Left kidney (tissue), 2 donors: ENCODE results near the gene ATAD2B. TPM values are rescaled to one million over a fixed set of nuclear protein-coding genes. Genes with fewer than 3 reads are reported as not detected.

ENCODE experiments used
- DNase-seq: peaks from one replicate; pipeline ENCODE4 v3.0.0-alpha.2; 2013
- polyA plus RNA-seq: library from polyadenylated mRNA; unstranded; fragments of 120-200 nt; gene quantifications from one replicate; pipeline ENCODE4 v1.2.1, GENCODE V29; 2013; ENCODE audit not compliant: insufficient read length

The ATAD2B gene
- polyA plus RNA-seq, 1 donor = 23.8 TPM

DNA sequence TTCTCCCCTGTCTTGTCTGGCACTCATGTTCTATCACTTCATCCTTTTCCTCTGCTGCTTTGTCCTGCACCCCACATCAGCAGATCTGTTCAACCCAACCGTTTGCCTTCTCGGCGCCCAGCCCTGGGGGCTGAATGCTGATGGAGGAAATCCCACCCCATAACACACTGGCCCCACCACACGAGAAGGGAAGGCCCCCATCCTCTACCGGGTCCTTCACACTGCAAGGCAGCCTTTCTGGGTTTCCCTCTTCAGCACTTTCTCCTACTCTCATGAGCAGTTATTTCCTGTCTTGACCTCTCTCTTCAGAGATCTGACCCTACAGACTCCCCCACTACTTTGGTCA, 227.4 kb downstream of the ATAD2B start:
- DNase-seq = no peak

DNA sequence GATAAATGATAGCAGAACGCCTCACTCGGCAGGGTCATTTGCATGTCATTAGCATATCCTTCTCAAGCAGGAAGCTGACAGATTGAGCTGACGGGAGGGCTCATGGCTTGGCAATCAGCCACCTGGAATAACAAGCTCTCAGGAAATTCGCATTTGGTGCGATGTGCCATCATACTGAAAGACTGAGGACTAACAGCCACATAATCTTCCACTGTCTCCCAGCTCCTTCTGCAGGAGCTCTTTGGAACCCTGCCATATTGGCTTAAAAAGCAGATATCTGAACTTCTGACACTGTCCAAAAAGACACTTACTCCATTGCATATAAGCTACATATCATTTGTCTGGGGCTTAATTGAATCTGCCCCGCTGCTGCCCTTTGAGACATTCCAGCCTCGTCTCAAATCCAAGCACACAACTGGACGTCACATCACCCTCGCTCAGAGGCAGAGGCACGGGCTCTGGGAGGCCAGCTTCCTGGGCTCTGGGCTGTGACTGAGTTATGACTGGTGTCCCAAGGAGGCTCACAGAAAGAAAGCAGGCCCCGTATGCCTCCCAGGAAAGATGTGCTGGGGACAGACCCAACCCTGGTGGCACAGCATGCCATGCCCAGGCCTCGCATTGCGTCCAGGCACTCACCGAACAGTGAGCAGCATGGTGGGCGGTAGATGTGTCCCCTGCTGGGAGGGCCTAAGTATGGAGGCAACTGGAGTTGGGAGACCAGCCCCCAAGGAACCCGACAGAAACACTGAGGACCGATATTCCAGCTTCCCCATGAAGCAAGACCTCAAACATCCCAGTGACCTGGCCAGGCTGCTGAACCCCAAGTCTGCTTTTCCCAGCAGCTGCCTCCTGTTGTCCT, 228.0 kb downstream of the ATAD2B start:
- no peak for DNase-seq

Other genes with a start within 250 kb of the ATAD2B start
- gene UBXN2A, start 13.3 kb upstream of the ATAD2B start, polyA plus RNA-seq = 22.7 TPM
- 2.4 TPM for gene MFSD2B, start 83.0 kb upstream of the ATAD2B start, polyA plus RNA-seq
- 15.9 TPM for gene WDCP, start 120.3 kb upstream of the ATAD2B start, polyA plus RNA-seq
- gene FKBP1B, start 122.6 kb upstream of the ATAD2B start, polyA plus RNA-seq = 10.0 TPM
- gene SF3B6, start 149.2 kb upstream of the ATAD2B start, polyA plus RNA-seq = 145 TPM
- 44.5 TPM for gene TP53I3, start 157.7 kb upstream of the ATAD2B start, polyA plus RNA-seq
- gene PFN4, start 196.2 kb upstream of the ATAD2B start, polyA plus RNA-seq = 2.2 TPM
- 29.7 TPM for gene FAM228B, start 196.3 kb upstream of the ATAD2B start, polyA plus RNA-seq
- 1.3 TPM for gene FAM228A, start 247.9 kb upstream of the ATAD2B start, polyA plus RNA-seq